ENCODE measurements around the gene LHFPL2.

The LHFPL2 gene

DNA sequence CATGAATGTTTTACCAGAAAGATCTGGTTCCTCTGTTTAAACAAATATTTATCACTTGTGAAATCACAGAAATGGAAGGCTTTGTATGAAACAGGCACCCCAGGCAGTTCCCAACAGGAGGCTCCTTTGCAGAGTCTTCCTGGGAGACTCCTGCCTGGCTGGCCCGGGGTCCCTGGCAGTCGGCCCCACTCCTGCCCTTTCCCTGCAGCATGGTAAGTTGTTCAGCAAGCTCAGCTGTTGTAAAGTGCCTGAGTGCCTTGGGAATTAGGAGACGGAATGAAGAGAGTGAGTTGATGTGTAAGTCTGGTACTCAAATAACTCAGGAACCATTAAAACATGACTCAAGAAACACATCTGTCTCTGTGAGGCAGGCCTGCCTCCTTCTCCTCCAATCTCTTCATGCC, 17.5 kb upstream of the LHFPL2 start:
- DNase-seq (ENCODE audit: low spot score) = no peak

DNA sequence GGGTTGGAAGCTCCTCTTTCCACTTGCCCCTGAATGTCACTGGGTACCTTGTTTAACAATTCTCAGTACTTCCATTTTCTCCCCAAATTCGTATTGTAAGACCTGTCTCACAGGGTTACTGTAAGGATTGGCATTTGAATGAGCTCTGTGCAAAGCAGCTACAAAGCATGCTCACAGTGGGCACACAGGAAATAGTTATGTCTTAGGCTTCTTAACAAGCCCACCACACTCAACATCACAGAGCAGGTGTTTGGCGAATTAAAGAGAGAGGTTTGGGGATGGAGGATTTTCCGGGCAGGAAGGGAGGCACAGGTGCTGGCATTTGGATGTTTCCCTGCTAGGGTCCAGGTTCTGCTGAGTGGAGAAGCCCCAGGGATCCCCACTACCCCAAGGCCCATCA, 17.0 kb upstream of the LHFPL2 start:
- no peak for DNase-seq (ENCODE audit: low spot score)

DNA sequence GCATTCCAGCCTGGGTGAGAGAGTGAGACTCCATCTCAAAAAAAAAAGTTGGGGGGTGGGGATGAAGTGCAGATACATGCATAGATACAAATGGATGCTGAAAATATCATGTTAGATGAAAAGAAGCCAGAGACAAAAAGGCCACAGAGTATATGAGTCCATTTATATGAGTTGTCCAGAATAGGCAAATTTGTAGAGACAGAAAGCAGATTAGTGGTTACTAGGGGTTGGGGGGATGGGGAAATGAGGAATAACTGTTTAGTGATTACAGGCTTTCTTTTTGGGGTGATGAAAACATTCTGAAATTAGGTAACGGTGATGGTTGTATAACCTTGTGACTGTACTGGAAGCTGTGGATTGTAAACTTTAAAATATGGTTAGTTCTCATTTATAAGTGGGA, 13.8 kb upstream of the LHFPL2 start:
- DNase-seq (ENCODE audit: low spot score) = no peak

DNA sequence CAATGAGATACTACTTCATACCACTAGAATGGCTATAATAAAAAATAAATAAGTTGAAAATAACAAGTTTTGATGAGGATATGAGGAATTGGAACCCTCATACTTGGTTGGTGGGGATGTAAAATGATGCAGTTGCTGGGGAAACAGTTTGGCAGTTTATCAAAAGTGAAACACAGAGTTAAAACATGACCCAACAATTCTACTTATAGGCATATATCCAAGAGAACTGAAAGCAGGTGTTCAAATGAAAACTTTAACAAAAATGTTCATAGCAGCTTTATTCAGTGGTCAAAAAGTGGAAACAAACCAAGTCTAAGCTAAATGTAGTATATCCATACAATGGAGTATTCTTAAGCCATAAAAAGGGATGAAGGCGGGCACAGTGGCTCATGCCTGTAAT, 13.1 kb upstream of the LHFPL2 start:
- DNase-seq (ENCODE audit: low spot score) = no peak

DNA sequence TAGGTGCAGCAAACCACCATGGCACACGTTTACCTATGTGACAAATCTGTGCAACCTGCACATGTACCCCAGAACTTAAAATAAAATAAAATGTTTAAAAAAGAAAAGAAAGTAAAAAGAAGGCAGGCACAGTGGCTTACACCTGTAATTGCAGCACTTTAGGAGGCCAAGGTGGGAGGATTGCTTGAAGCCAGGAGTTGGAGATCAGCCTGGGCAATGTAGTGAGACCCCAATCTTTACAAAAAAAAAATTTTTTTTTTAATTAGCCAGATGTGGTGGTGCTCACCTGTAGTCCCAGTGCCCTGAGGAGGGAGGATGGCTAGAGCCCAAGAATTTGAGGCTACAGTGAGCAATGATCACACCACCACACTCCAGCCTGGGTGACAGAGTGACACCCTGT, 12.5 kb upstream of the LHFPL2 start:
- no peak for DNase-seq (ENCODE audit: low spot score)

DNA sequence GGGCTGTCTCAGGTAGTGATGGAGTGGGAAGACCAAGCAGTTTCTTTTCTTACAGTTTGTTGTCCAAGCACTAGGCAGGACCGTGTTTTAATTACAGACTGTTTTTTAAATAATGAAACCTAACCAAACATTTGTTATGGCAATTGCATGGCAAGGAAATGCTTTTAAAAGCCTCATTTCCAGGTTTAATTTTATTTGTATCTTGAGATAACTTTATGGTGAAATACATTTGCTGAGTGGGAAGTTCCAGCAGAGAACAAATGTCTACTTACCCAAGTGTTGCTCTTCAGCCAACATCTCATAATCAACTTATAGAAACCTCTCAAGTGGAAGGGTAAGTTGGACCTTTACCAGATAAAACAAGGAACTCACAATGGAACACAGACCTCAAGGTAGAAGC, 11.8 kb upstream of the LHFPL2 start:
- no peak for DNase-seq (ENCODE audit: low spot score)

DNA sequence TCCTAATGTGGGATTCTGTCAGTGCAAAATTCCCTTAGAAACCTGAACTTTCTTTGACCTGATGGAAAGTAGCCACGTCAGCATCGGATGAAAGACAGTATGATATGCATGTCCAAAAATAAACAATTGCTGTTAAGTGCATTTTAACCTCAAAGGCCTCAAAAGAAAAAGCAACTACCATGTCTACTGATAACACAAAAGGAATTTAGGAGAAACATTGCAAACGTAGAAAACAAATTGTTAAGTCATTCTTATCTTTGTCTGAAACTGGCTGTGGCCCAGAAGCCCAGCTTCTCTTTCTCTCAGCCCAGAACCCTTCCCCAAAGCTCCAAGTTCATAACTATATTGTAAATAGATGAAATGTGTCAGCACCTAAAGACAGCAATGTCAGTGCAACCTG, 11.1 kb upstream of the LHFPL2 start:
- no peak for DNase-seq (ENCODE audit: low spot score)

DNA sequence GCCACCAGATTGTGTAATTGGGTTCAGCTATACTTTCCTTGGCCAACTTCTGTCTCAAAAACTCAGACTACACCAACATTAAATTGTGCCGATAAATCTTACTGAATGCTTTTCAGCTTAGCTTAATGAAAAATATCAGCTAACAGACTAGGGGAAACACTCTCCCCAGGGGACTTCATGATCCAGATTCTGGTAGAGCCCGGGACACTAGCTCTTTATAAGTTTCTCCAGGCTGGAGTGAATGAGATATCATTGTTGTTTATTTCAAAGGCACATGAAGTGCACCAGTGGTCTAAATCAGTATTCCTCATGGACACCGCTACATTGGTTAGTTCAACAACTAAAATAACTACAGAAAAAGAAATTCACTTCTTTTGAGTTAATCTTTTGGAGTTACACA, 10.5 kb upstream of the LHFPL2 start:
- DNase-seq (ENCODE audit: low spot score) = no peak

DNA sequence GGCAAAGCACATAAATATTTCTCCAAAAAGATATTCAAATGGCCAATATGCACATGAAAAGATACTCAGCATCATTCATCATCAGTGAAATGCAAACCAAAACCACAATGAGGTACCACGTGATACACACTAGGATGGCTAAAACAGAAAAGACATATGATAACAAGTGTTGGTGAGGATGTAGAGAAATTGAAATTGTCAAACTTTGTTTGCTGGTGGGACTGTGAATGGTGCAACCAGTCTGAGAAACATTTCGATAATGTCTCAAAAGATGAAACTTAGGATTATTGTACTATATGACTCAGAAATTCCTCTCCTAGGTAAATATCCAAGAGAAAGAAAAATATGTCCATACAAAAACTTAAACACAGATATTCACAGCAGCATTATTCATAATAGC, 8.6 kb upstream of the LHFPL2 start:
- no peak for DNase-seq (ENCODE audit: low spot score)

DNA sequence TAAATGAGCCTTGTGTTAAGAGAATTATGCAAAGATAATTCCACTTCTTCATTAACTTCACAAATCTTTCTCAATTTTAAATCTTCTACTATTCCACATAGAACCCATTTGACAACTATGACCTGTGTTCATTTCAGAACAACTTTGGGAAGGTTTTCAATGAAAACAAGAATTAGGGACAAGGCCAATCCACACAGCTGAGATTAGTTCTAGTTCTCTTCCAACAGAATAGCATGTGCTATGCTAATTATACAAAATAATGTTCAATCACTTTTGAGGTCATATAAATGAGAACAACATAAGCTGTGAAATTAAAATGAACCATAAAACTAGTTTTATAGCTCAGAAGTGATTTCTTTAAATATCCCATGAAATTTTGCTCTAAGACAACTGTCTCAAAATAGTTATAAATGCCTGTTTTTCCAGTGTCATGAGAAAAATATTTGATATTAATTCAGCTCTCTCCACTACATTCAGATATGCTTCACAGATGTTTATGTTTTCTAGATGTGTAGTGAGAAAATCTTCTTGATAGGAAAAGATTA, 7.2 kb upstream of the LHFPL2 start:
- DNase-seq (ENCODE audit: low spot score) = no peak

DNA sequence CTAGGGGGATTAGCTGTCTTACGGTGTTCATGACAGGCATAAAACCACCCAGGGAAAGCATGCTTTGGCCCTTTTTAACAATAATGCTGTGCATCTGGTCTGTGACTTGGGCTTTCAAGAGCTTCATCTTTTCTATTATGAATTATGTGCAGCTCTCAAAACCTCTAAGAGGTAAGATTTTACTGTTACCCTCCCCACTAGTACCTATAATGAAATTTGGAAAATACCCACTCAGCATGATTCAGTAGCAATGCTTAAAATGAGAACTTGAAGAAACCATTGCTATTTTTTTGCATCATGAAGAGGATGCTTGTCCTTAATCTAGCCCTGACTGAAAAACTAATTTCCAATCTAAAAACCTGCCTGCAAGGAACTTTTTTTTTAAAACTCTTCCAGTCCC, 5.8 kb upstream of the LHFPL2 start:
- no peak for DNase-seq (ENCODE audit: low spot score)

DNA sequence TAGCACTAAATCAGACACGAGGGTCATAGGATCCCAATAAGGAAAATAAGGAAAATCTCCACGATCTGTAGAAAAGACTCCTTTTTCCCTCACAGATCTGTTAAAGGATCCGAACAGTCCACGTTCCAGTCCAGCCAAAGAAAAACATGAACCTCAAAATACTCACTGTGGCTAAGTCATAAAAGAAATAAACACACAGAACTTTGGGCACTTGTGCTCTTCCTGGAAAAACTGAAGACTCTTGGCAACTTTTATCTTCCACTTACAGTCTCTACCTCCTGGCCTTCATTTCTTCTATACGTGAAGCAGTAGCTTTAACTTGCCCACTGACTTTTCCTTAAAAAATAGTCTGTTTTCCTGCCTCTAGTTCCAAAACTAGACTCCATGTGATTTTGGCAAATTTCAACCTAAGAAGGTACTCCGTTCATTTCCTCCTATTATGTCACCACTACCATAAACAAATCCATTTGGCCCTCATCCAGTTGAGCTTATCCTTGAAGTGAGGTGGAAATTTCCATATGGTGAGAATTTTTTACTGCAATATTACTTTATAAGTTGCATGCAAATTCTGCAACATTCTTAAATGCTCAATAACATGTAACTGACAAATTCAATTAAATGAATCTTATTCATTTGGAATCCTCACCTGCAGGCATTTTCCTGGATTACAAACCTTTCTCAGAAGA, 5.3 kb upstream of the LHFPL2 start:
- DNase-seq (ENCODE audit: low spot score) = no peak

DNA sequence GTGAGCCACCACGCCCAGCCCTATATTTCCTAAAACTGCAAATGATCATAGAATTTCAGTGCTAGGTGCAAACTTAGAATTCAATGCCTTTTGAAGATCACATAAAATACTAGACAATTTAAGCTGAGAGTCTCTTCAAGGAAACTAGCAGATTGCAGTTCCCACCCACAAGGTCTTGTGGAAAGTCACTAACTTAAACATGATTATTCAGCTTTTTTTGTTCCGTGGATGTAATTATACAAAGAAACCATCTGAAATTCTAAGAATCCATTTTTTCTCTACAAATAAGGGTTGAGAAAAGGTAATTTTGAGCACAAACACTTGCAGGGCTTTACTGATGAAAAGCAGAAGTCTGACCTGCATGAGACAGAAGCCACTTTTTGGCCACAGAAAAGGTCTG, 4.5 kb upstream of the LHFPL2 start:
- DNase-seq (ENCODE audit: low spot score) = no peak

DNA sequence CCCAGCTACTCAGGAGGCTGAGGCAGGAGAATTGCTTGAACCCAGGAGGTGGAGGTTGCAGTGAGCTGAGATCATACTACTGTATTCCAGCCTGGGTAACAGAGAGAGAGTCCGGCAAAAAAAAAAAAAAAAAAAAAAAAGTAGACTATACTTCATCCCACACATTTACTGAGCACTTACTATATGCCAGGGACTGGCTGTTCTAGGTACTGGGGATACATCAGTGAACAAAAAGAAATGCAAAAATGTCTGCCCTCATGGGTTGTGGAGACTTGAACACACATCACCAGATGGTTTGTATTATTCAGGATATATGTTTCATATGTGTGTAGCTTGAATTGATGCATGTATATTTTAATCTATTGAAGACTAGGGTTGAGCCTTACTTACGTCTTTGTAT, 2.9 kb upstream of the LHFPL2 start:
- DNase-seq (ENCODE audit: low spot score) = no peak

DNA sequence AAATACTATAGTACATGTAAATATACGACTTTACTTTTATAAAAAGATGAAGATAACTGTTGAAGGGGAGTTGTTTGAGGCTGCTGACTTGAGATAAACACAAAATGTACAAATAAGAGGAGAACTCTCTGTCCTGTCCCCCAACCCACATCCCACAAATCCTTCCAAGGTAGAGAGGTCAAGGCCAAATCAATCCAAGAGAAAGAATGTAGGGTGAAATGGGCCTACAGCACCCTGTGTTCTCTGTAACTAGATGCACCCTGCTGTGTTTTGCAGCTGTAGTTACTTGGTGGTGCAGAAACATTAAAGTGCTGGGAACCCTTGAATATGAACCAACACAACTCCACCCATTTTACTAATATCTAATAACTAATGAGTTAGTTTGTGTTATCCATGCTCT, 2.0 kb upstream of the LHFPL2 start:
- no peak for DNase-seq (ENCODE audit: low spot score)

DNA sequence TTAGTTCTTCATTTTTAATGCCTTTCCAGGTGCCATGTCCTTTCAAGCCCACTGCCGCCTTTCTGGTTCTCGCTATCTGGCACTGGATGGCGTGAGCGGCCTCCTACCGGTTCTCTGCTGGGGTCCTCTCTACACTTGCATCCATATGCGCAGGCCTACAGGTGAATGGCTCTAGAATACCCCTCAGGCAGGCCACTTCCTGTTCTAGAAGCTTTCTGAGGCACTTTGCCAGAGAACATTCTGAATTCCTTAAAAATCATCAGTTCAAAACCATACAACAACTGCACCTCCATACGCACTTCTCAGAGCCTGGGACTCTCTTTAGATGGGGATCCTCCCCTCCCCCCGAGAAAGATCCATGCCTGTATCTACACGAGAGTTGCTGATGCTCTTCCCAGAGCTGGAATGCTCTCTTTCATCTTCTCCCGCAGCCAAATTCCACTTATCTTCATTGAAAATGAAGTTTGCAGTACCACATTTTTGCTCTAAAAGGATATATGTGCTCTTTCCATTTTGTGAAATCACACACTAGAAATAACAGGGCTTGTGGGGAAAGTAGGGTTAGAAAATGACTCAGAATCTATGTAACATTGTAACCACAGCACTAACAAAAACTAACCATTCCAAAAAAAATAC, 1.4 kb upstream of the LHFPL2 start:
- DNase-seq (ENCODE audit: low spot score) = no peak

DNA sequence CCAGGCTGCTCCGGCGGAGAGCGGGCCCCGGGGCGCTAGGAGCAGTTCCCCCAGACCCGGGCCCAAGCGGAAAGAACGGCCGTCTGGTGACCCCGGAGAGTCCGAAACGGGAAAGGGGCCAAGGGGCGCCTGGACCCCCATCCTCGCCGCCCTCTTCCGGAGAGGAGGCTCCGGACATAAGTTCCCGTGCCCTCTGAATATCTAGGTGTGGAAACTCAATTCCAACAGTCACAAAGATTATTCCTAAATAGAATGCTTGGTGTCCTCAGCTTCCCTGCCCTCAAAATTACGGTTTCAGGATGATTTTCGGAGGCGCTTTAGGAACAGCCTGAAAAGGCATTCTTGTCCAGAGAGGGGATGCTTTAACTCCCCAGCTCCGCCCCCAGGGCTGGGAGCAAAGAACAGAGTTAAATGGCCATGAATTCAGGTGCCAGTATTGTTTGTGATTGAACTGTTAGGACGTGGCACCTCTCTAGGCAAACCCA, 681 bp upstream of the LHFPL2 start:
- DNase-seq (ENCODE audit: low spot score) = no peak

DNA sequence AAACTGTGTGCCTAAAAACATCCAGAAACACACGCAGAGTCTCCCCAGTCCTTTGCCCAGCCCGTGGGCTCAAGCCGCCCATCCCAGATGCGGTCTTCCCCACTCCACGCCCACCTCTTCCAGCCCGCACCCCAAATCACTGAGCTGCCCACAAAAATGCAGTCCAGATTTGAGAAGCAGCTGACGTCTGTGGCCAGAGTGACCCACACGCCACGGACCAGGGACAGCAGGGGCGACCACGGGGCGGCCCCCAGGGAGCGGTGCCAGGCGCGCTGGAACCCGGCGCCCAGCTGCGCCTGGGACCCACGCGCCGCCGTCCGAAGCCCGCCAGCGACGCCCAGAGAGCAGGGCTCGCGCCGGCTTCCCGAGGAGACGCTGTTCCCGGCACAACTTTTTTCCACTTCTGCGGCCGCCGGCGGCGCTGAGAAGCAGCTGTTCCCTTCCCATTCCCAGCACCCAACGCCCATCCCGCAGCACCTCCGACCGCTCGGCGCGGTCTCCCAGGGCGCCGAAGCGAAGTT, 674 bp downstream of the LHFPL2 start:
- no peak for DNase-seq (ENCODE audit: low spot score)

DNA sequence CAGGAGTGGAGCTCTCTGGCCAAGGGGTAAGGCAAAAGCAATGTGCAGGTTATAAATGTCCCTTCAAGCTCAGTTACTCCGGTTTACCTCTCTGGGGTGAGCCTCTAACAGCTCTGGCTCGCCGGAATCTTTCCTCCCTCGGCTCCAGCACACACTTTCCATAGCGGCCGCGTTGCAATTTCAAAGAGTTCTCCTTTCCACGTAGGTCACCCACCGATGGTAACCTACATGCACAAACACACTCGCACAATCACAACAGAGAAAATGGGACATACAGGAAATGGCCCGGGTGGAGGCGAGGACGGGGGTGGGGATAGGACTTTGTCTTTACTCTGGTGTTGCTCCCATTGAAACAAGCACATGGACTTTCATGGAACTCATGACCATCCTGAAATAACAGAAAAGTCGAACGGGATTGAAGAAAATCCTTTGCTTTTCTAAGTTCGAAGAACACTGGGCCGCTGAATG, 1.2 kb downstream of the LHFPL2 start:
- no peak for DNase-seq (ENCODE audit: low spot score)

DNA sequence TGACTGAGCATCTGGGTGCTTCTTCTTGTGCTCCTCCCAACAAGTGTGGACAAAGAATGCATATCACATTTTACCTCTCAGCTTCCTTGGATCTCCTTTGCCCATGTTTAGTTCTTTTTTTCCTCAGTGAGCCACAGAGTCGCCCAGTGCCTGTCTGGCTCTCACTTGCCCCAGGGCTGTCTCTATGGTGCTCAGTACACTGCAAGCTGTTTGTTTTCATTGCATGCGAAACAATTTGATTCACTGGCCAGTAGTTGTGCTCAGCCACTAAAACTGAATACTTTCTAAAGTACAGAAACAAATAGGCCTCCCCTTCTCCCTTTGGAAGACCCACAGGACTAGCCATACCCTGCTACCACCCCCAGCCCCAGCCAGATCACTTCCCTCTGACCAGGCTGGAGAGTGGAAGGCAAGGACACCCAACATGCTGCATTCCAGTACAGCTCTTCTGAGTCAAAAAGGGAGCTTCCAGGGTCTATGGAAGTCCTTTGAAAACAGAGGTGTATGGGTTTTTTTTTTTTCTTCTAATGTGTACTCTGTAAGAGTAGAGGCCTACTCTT, 3.8 kb downstream of the LHFPL2 start:
- DNase-seq (ENCODE audit: low spot score) = no peak

DNA sequence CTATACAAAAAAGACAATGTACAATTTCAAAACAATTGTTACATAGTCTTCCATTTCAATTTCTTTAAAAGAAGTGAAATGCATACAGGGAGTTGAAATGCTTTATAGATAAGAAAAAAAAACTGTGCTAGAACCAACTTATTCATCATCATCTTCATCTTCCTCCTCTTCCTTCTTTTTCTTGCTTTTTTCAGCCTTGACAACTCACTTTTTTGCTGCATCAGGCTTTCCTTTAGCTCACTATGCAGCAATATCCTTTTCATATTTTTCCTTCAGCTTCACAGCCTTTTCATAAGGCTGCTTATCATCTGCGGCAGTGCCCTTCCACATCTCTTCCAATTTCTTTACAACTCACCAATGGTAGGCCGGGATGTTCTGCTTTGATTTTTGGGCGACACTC, 4.4 kb downstream of the LHFPL2 start:
- DNase-seq (ENCODE audit: low spot score) = no peak

DNA sequence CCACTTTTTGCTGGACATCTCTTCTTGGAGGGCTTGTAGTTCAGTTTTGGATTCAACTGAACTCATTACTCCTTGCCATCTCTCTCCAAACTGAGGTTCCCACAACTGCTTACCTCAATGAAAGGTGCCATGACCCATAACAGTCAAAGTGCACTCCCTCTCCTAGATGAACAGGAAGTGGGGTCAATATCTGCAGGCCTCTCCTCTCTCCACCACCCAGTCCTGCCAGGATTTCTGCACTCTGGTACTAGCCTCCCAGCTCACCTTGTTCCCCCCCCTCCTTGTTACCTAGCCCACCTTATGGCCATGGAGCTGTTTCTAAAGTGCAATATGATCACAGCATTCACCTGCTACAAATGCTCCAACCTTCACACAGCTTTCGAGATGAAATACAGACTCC, 5.9 kb downstream of the LHFPL2 start:
- no peak for DNase-seq (ENCODE audit: low spot score)

Data from CD4-positive, alpha-beta T cell treated with Interleukin-2 at 100 ng/mL for 4 hours (primary cell).